GM23248 (cell line): ENCODE data around the gene LRRC18.

Experiments
- EZH2 ChIP-seq: fragments of 200-600 bp; sonication (generic); IDR thresholded peaks from 2 replicates; pipeline ENCODE4 v1.6.1; 2018; ENCODE audit warnings: antibody characterized with exemption, mild to moderate bottlenecking; ENCODE audit not compliant: insufficient read depth, poor library complexity, severe bottlenecking
- EZH2phosphoT487 ChIP-seq: fragments of 200-600 bp; sonication (generic); IDR thresholded peaks from 2 replicates; pipeline ENCODE4 v1.6.1; 2018; ENCODE audit warnings: antibody characterized with exemption, moderate library complexity, mild to moderate bottlenecking, low read depth; ENCODE audit not compliant: insufficient read depth

GRCh38 chr10:48985621-48986158, 46.0 kb upstream of the LRRC18 start:
- no peak for TF ChIP-seq EZH2
- no peak for TF ChIP-seq EZH2phosphoT487
